Panc1 (cell line): ENCODE data around the gene UGT1A5. TPM values are rescaled to one million over a fixed set of nuclear protein-coding genes. Genes with fewer than 3 reads are reported as not detected.

ENCODE experiments used
- ATAC-seq: fragments of 200-7000 bp; cut with Tn5 transposase; 2 replicates; pipeline ENCODE4 v1.9.1; 2020; ENCODE audit warnings: mild to moderate bottlenecking, moderate library complexity
- BruUV-seq: library from RNA; stranded (reverse); fragments of 400-500 nt; replicated peaks from 2 replicates; lab custom pipeline; 2021; lab: Mats Ljungman, UMichigan
- CTCF ChIA-PET: fragments of 300-600 bp; sonication (Branson Sonifier 250); formaldehyde crosslinking; loops from one replicate; lab custom pipeline; 2022; ENCODE audit warnings: antibody characterized with exemption; lab: Charles Lee
- POLR2A ChIA-PET: fragments of 300-600 bp; sonication (Branson Sonifier 250); formaldehyde crosslinking; loops from one replicate; lab custom pipeline; 2022; ENCODE audit warnings: antibody characterized with exemption; lab: Charles Lee
- DNase-seq: peaks from one replicate; pipeline ENCODE4 v3.0.0-alpha.2; 2010; ENCODE audit warnings: low read depth, low spot score
- H3K27ac ChIP-seq: 2 replicates; pipeline ENCODE4 v1.5.1; 2011; ENCODE audit warnings: mild to moderate bottlenecking, low read length, inconsistent platforms
- H3K27me3 ChIP-seq: fragments of 200-500 bp; sonication (Bioruptor generic); 2 replicates; pipeline ENCODE4 v1.6.0; 2014; ENCODE audit warnings: low read length, inconsistent platforms; ENCODE audit not compliant: control insufficient read depth, insufficient read depth
- H3K36me3 ChIP-seq: fragments of 200-500 bp; sonication (Bioruptor generic); 2 replicates; pipeline ENCODE4 v1.5.1; 2014; ENCODE audit warnings: inconsistent platforms, mild to moderate bottlenecking, low read length, moderate library complexity; ENCODE audit not compliant: control insufficient read depth, insufficient read depth
- H3K4me1 ChIP-seq: 2 replicates; pipeline ENCODE4 v1.5.1; 2011; ENCODE audit warnings: inconsistent platforms, mild to moderate bottlenecking, low read length, moderate library complexity; ENCODE audit not compliant: control insufficient read depth, insufficient read depth
- H3K4me3 ChIP-seq, 2 experiments: 2 replicates each; pipeline ENCODE4 v1.5.1; 2011 to 2012; ENCODE audit warnings: low read depth in 2 of 2, low read length in 2 of 2, mild to moderate bottlenecking in 2 of 2, inconsistent platforms in 1 of 2, moderate library complexity in 1 of 2
- H3K9me3 ChIP-seq: fragments of 200-500 bp; sonication (Bioruptor generic); 2 replicates; pipeline ENCODE4 v1.5.1; 2014; ENCODE audit warnings: low read depth, mild to moderate bottlenecking, inconsistent platforms, low read length, moderate library complexity; ENCODE audit not compliant: control insufficient read depth, insufficient read depth
- CTCF ChIP-seq: fragments of 450-650 bp; IDR thresholded peaks from 2 replicates; pipeline ENCODE4 v1.5.1; 2017; ENCODE audit warnings: mild to moderate bottlenecking
- POLR2AphosphoS5 ChIP-seq: IDR thresholded peaks from 2 replicates; pipeline ENCODE4 v1.6.1; 2012; ENCODE audit warnings: mild to moderate bottlenecking, low read depth, low read length, moderate library complexity
- REST ChIP-seq, 2 experiments: IDR thresholded peaks; 2 replicates each; pipeline ENCODE4 v1.6.1; 2011 to 2012; ENCODE audit warnings: low read depth in 2 of 2, control low read depth in 1 of 2, low read length in 1 of 2, mild to moderate bottlenecking in 1 of 2, moderate library complexity in 1 of 2; ENCODE audit not compliant: insufficient read depth in 1 of 2
- SIN3A ChIP-seq: IDR thresholded peaks from 2 replicates; pipeline ENCODE4 v1.6.1; 2012; ENCODE audit warnings: low read depth, mild to moderate bottlenecking, low read length, moderate library complexity, borderline replicate concordance; ENCODE audit not compliant: insufficient read depth
- TCF7L2 ChIP-seq: IDR thresholded peaks from 2 replicates; pipeline ENCODE4 v1.6.1; 2011; ENCODE audit warnings: mild to moderate bottlenecking, low read depth, low read length, inconsistent platforms
- in situ Hi-C: cut with HindIII; loops from 2 replicates; pipeline ENCODE4 v1.10.0; 2016; ENCODE audit warnings: low sequenced_read_pairs, low pct_unique_long_range_greater_than_20kb
- intact Hi-C: fragments of 100-400 bp; cut with micrococcal nuclease; formaldehyde crosslinking; loops from one replicate; pipeline ENCODE4 v1.10.0; 2022; ENCODE audit not compliant: unreplicated experiment
- total RNA-seq: library from RNA; stranded (reverse); gene quantifications from one replicate; pipeline ENCODE4 v1.2.1, GENCODE V29; 2021; ENCODE audit not compliant: unreplicated experiment

UGT1A5 gene
- total RNA-seq, 1 experiment from 2014 or later = not detected

GRCh38 chr2:233773854-233774253 is 61.1 kb downstream of the UGT1A5 start:
- ChIA-PET CTCF (no interaction called here), POLR2A (no interaction called here)
- TF ChIP-seq REST (IDR thresholded peaks at IDR 0.05; ENCODE audit: insufficient read depth in 1 of 2, low read depth in 2 of 2, low read length in 1 of 2) = no peak
- no peak for TF ChIP-seq POLR2AphosphoS5
- TF ChIP-seq CTCF = no peak
- no peak for TF ChIP-seq SIN3A
- no peak for TF ChIP-seq TCF7L2
- no peak for ATAC-seq
- in situ Hi-C loops (no loop called here), intact Hi-C loops (no loop called here)
- BruUV-seq = no TSS peak
- DNase-seq = no peak
- H3K27ac ChIP-seq = no peak overlapping the region
- H3K9me3 ChIP-seq = no peaks in the 10 kb centered on the region
- no peaks in the 10 kb centered on the region for H3K27me3 ChIP-seq
- H3K36me3 ChIP-seq = no peaks in the 10 kb centered on the region
- no peaks in the 10 kb centered on the region for H3K4me1 ChIP-seq
- no peak overlapping the region for H3K4me3 ChIP-seq

GRCh38 chr2:233775414-233775813 is 62.7 kb downstream of the UGT1A5 start:
- ChIA-PET POLR2A (no interaction called here), CTCF (no interaction called here)
- no TSS peak for BruUV-seq
- no peak overlapping the region for H3K27ac ChIP-seq
- no peaks in the 10 kb centered on the region for H3K36me3 ChIP-seq
- intact Hi-C loops = no loop called here
- H3K4me3 ChIP-seq = no peak overlapping the region
- no peaks in the 10 kb centered on the region for H3K4me1 ChIP-seq
- ATAC-seq = no peak
- no peak for DNase-seq
- H3K9me3 ChIP-seq = no peaks in the 10 kb centered on the region
- in situ Hi-C loops = no loop called here
- no peaks in the 10 kb centered on the region for H3K27me3 ChIP-seq
- no peak for TF ChIP-seq SIN3A

GRCh38 chr2:233778030-233778429 is 65.3 kb downstream of the UGT1A5 start, which contains the start of gene MROH2A:
Gene MROH2A (plus strand): TSS chr2:233778330. CDS start chr2:233779359, 1,029 bp downstream.
- CTCF ChIA-PET = no interaction called here
- intact Hi-C loops (no loop called here), in situ Hi-C loops (no loop called here)
- BruUV-seq = no TSS peak
- no peaks in the 10 kb centered on the region for H3K4me1 ChIP-seq
- H3K4me3 ChIP-seq = no peak within 1 kb of the TSS
- no peak within 1 kb of the TSS for H3K27ac ChIP-seq
- no peak for ATAC-seq
- no peaks in the 10 kb centered on the region for H3K36me3 ChIP-seq
- POLR2A ChIA-PET = no interaction called here
- no peaks in the 10 kb centered on the region for H3K9me3 ChIP-seq
- TF ChIP-seq TCF7L2 = no peak
- TF ChIP-seq SIN3A = no peak
- DNase-seq = no peak
- no peaks in the 10 kb centered on the region for H3K27me3 ChIP-seq
